SK-N-SH (cell line): ENCODE measurements around the gene UBXN6. TPM values are rescaled to one million over a fixed set of nuclear protein-coding genes. Genes with fewer than 3 reads are reported as not detected.

Experiments
- CTCF ChIA-PET: fragments of 300-600, 350-600 bp; formaldehyde crosslinking; extraction: SDS; loops from one replicate; lab custom pipeline; 2021; lab: Yijun Ruan, JAX
- POLR2A ChIA-PET: fragments of 350-600 bp; sonication (Branson Sonifier 250); formaldehyde crosslinking; extraction: SDS; loops from one replicate; lab custom pipeline; 2020; ENCODE audit warnings: antibody characterized with exemption, inconsistent platforms; lab: Yijun Ruan, JAX
- DNase-seq: peaks from one replicate; pipeline ENCODE4 v3.0.0; 2012
- H2AFZ ChIP-seq: fragments of 200-600 bp; sonication (generic); 2 replicates; pipeline ENCODE4 v1.8.1; 2016; ENCODE audit warnings: antibody characterized with exemption, mild to moderate bottlenecking, low read depth
- H3F3A ChIP-seq: fragments of 200-600 bp; sonication (generic); replicated peaks from 2 replicates; pipeline ENCODE3; 2016; ENCODE audit warnings: antibody characterized with exemption, mild to moderate bottlenecking; ENCODE audit not compliant: insufficient read depth
- H3K27ac ChIP-seq, 2 experiments: fragments of 200-500 bp in 1 of 2; fragments of 200-600 bp in 1 of 2; sonication (Bioruptor generic) in 1 of 2; sonication (generic), shearing (Covaris generic) in 1 of 2; 2 replicates each; pipeline versions ENCODE4 v1.5.1 to v1.6.1; 2014 to 2016; ENCODE audit warnings: low read depth in 2 of 2, inconsistent platforms in 1 of 2, low read length in 1 of 2, mild to moderate bottlenecking in 1 of 2, mixed read lengths in 1 of 2
- H3K27me3 ChIP-seq: fragments of 200-600 bp; sonication (generic), shearing (Covaris generic); 2 replicates; pipeline ENCODE4 v1.6.1; 2016; ENCODE audit warnings: mixed run types; ENCODE audit not compliant: insufficient read depth
- H3K36me3 ChIP-seq, 2 experiments: fragments of 200-500 bp in 1 of 2; fragments of 200-600 bp in 1 of 2; sonication (Bioruptor generic) in 1 of 2; sonication (generic) in 1 of 2; replicated peaks in 1 of 2; 2 replicates each; pipeline versions ENCODE3 to v1.5.1; 2014 to 2016; ENCODE audit warnings: low read length in 1 of 2, mild to moderate bottlenecking in 1 of 2; ENCODE audit not compliant: insufficient read depth in 2 of 2, control insufficient read depth in 1 of 2
- H3K4me1 ChIP-seq, 2 experiments: fragments of 200-500 bp in 1 of 2; fragments of 200-600 bp in 1 of 2; sonication (Bioruptor generic) in 1 of 2; sonication (generic), shearing (Covaris generic) in 1 of 2; 2 replicates each; pipeline versions ENCODE4 v1.5.1 to v1.6.1; 2014 to 2016; ENCODE audit warnings: low read depth in 1 of 2, low read length in 1 of 2, mixed run types in 1 of 2; ENCODE audit not compliant: insufficient read depth in 2 of 2, control insufficient read depth in 1 of 2
- H3K4me2 ChIP-seq: fragments of 200-600 bp; sonication (generic), shearing (Covaris generic); 2 replicates; pipeline ENCODE4 v1.6.1; 2017; ENCODE audit warnings: mixed run types
- H3K4me3 ChIP-seq, 2 experiments: fragments of 200-500 bp in 1 of 2; fragments of 200-600 bp in 1 of 2; sonication (Bioruptor generic) in 1 of 2; sonication (generic), shearing (Covaris generic) in 1 of 2; 2 replicates each; pipeline versions ENCODE4 v1.5.1 to v1.8.1; 2014 to 2016; ENCODE audit warnings: low read depth in 2 of 2, inconsistent platforms in 1 of 2, low read length in 1 of 2, mild to moderate bottlenecking in 1 of 2, mixed read lengths in 1 of 2, moderate library complexity in 1 of 2
- H3K79me2 ChIP-seq: fragments of 200-600 bp; sonication (generic); 2 replicates; pipeline ENCODE4 v1.8.1; 2017; ENCODE audit warnings: mild to moderate bottlenecking; ENCODE audit not compliant: insufficient read depth
- H3K9ac ChIP-seq: fragments of 200-600 bp; sonication (generic); 2 replicates; pipeline ENCODE4 v1.6.1; 2017; ENCODE audit warnings: mixed run types
- H3K9me2 ChIP-seq: fragments of 200-600 bp; sonication (generic); 2 replicates; pipeline ENCODE4 v1.6.1; 2017; ENCODE audit warnings: mixed run types
- H3K9me3 ChIP-seq: fragments of 200-600 bp; sonication (generic); 2 replicates; pipeline ENCODE4 v1.6.1; 2017; ENCODE audit warnings: mixed run types, mild to moderate bottlenecking, moderate library complexity
- H4K20me1 ChIP-seq: fragments of 200-600 bp; sonication (generic); 2 replicates; pipeline ENCODE4 v1.6.1; 2017; ENCODE audit warnings: mild to moderate bottlenecking, mixed run types; ENCODE audit not compliant: insufficient read depth
- EP300 ChIP-seq, 2 experiments: IDR thresholded peaks; 2 replicates each; pipeline versions ENCODE4 v1.4.0 to v1.6.1; 2012; ENCODE audit warnings: borderline replicate concordance in 1 of 2, low read depth in 1 of 2, low read length in 1 of 2
- FOSL2 ChIP-seq: IDR thresholded peaks from 2 replicates; pipeline ENCODE4 v1.4.0; 2012; ENCODE audit warnings: low read depth, mild to moderate bottlenecking, moderate library complexity, borderline replicate concordance
- FOXJ3 ChIP-seq: sonication (generic); formaldehyde crosslinking; IDR thresholded peaks from 2 replicates; pipeline ENCODE4 v1.5.1; 2020; ENCODE audit warnings: mild to moderate bottlenecking, missing genetic modification reagents
- FOXM1 ChIP-seq: IDR thresholded peaks from 2 replicates; pipeline ENCODE4 v1.4.0; 2012; ENCODE audit warnings: low read depth, mild to moderate bottlenecking
- GATA2 ChIP-seq: sonication (generic); formaldehyde crosslinking; IDR thresholded peaks from 2 replicates; pipeline ENCODE4 v1.5.0; 2020; ENCODE audit warnings: mild to moderate bottlenecking, missing genetic modification reagents
- MXI1 ChIP-seq: IDR thresholded peaks from 2 replicates; pipeline ENCODE4 v1.6.1; 2012; ENCODE audit warnings: mild to moderate bottlenecking, low read depth, low read length, improper control_type of control experiment
- NFIC ChIP-seq: IDR thresholded peaks from 2 replicates; pipeline ENCODE4 v1.4.0; 2012; ENCODE audit warnings: borderline replicate concordance
- NRF1 ChIP-seq: IDR thresholded peaks from 2 replicates; pipeline ENCODE4 v1.6.1; 2012; ENCODE audit warnings: low read depth, mild to moderate bottlenecking, low read length
- PBX3 ChIP-seq: IDR thresholded peaks from 2 replicates; pipeline ENCODE4; 2012
- POLR2AphosphoS5 ChIP-seq: IDR thresholded peaks from 2 replicates; pipeline ENCODE4 v1.6.1; 2012; ENCODE audit warnings: low read depth, low read length
- REST ChIP-seq: IDR thresholded peaks from 2 replicates; pipeline ENCODE4 v1.6.1; 2012; ENCODE audit warnings: mild to moderate bottlenecking, low read depth, low read length, moderate library complexity
- RFX5 ChIP-seq: IDR thresholded peaks from 2 replicates; pipeline ENCODE4 v1.6.1; 2012; ENCODE audit warnings: mild to moderate bottlenecking, improper control_type of control experiment, low read length
- RXRA ChIP-seq: IDR thresholded peaks from 2 replicates; pipeline ENCODE4 v1.4.0; 2012; ENCODE audit warnings: low read depth, mild to moderate bottlenecking, borderline replicate concordance
- TAF1 ChIP-seq: IDR thresholded peaks from 2 replicates; pipeline ENCODE4 v1.6.1; 2012; ENCODE audit warnings: low read depth, mild to moderate bottlenecking, low read length, moderate library complexity, borderline replicate concordance
- TCF12 ChIP-seq: IDR thresholded peaks from 2 replicates; pipeline ENCODE4 v1.4.0; 2012
- ZBTB33 ChIP-seq: IDR thresholded peaks from 2 replicates; pipeline ENCODE4 v1.4.0; 2012; ENCODE audit warnings: low read depth, borderline replicate concordance
- WGBS: methylation state at CpG from one replicate; pipeline ENCODE4 v1.1.6; 2017; ENCODE audit warnings: low lambda C conversion rate; 5-methylcytosine and 5-hydroxymethylcytosine counted together
- polyA plus RNA-seq, 3 experiments: library from polyadenylated mRNA; depleted of rRNA; stranded (reverse); fragments of >200 nt; gene quantifications; 2 replicates each; pipeline ENCODE4 v1.2.3, GENCODE V29; 2012

Gene UBXN6
- polyA plus RNA-seq, 1 of the 3 experiments (the other 2 are of a cell fraction), result 110 TPM

- TF ChIP-seq REST, result no peak
Observed at GRCh38 chr19:4452230-4452990, 5.2 kb downstream of the UBXN6 start (continued).

- no peak for DNase-seq
- CTCF ChIA-PET, result interaction anchor here (0.6 kb wide), 1 partner anchor 194 kb away, joined by 3 read pairs; no protein-coding TSS in a partner anchor
- Histone ChIP-seq H3K79me2 (peaks cover 8% of the 10 kb centered on the region), H3K4me1 (no peaks in the 10 kb centered on the region), H2AFZ (no peak overlapping the region), H3K4me3 (no peak overlapping the region), H3K4me2 (no peak overlapping the region), H3F3A (peaks cover 6% of the 10 kb centered on the region), H3K36me3 (peaks cover 12 to 73% of the 10 kb centered on the region in 2 experiments), H3K27me3 (no peaks in the 10 kb centered on the region)
- POLR2A ChIA-PET, result interaction anchor here (0.9 kb wide), 1 partner anchor 107 kb away, joined by 3 read pairs; no protein-coding TSS in a partner anchor
- over 99% methylated on average over 9 of the region's 9 CpGs for whole genome bisulfite sequencing
- TF ChIP-seq ZBTB33, result no peak
- TF ChIP-seq REST, result no peak
- TF ChIP-seq EP300 (IDR thresholded peaks at IDR 0.05; ENCODE audit: borderline replicate concordance in 1 of 2, low read depth in 1 of 2, low read length in 1 of 2), result no peak
- TF ChIP-seq RXRA, result no peak
- TF ChIP-seq NFIC, result no peak
- no peak for TF ChIP-seq RFX5
- no peak for TF ChIP-seq FOXJ3 (CRISPR knock-in tag)
- no peak for TF ChIP-seq POLR2AphosphoS5
- TF ChIP-seq TAF1, result no peak
- no peak for TF ChIP-seq MXI1
- TF ChIP-seq FOSL2, result no peak
- no peak for TF ChIP-seq GATA2 (CRISPR knock-in tag)
- TF ChIP-seq TCF12, result no peak
- TF ChIP-seq NRF1, result no peak
- no peak for TF ChIP-seq PBX3
- TF ChIP-seq FOXM1, result no peak
- TF ChIP-seq, all 33 proteins: peak for 0
- H3K27ac ChIP-seq, result no peak overlapping the region
- H3K9ac ChIP-seq, result no peak overlapping the region
- no peaks in the 10 kb centered on the region for H3K9me3 ChIP-seq
- peaks cover 6% of the 10 kb centered on the region; the same call in 1 of the 2 replicates for H4K20me1 ChIP-seq
- H3K9me2 ChIP-seq, result no peaks in the 10 kb centered on the region
Observed at GRCh38 chr19:4449639-4450028, 8.0 kb downstream of the UBXN6 start.
